OCI-LY7 (cell line): ENCODE results near the gene IGSF9.

Experiments
- CTCF ChIP-seq: fragments of 200-600 bp; sonication (generic); conservative IDR thresholded peaks from 2 replicates; pipeline ENCODE4 v1.5.1; 2014; ENCODE audit warnings: mild to moderate bottlenecking, antibody characterized with exemption, low read length, moderate library complexity, mixed read lengths
- EZH2phosphoT487 ChIP-seq: fragments of 200-600 bp; sonication (generic); IDR thresholded peaks from 2 replicates; pipeline ENCODE4 v1.6.1; 2018; ENCODE audit warnings: low read depth, borderline replicate concordance, mild to moderate bottlenecking, mixed run types, antibody characterized with exemption, low read length, moderate library complexity, mixed read lengths

GRCh38 chr1:159938905-159939677 lies 6.3 kb downstream of the IGSF9 start:
- no peak for TF ChIP-seq CTCF
- no peak for TF ChIP-seq EZH2phosphoT487
